ENCODE results near the gene DUSP9. TPM values are rescaled to one million over a fixed set of nuclear protein-coding genes. Genes with fewer than 3 reads are reported as not detected.

Gene DUSP9
- total RNA-seq, 3 donors from 2014 or later, result not detected

- ATAC-seq (no peak), DNase-seq (no peak)
- TF ChIP-seq CTCF (IDR thresholded peaks at IDR 0.05), result no peak
- H3K36me3 ChIP-seq (ENCODE audit: low read depth), result no peaks in the 10 kb centered on the region
- H3K9me3 ChIP-seq, result no peaks in the 10 kb centered on the region
- H3K4me1 ChIP-seq (ENCODE audit: low read depth), result no peaks in the 10 kb centered on the region
- intact Hi-C loops (cut with DNase I, micrococcal nuclease), result no loop called here
- no peak overlapping the region for H3K4me3 ChIP-seq
These were observed 6.8 kb upstream of the DUSP9 start for GRCh38 chrX:153640045-153640686.

GRCh38 chrX:153640736-153641575 lies 6.0 kb upstream of the DUSP9 start:
- Histone ChIP-seq H3K4me3 (no peak overlapping the region), H3K4me1 (ENCODE audit: low read depth) (no peaks in the 10 kb centered on the region), H3K36me3 (ENCODE audit: low read depth) (no peaks in the 10 kb centered on the region), H3K9me3 (no peaks in the 10 kb centered on the region)
- TF ChIP-seq CTCF (IDR thresholded peaks at IDR 0.05), result no peak
- intact Hi-C loops (cut with DNase I, micrococcal nuclease), result no loop called here
- DNase-seq (no peak), ATAC-seq (no peak)

GRCh38 chrX:153641627-153642026 lies 5.4 kb upstream of the DUSP9 start:
- Histone ChIP-seq H3K4me3 (no peak overlapping the region), H3K9me3 (no peaks in the 10 kb centered on the region), H3K4me1 (ENCODE audit: low read depth) (no peaks in the 10 kb centered on the region), H3K36me3 (ENCODE audit: low read depth) (no peaks in the 10 kb centered on the region)
- TF ChIP-seq CTCF (IDR thresholded peaks at IDR 0.05), result no peak
- no peak for DNase-seq
- no peak for ATAC-seq
- intact Hi-C loops (cut with DNase I, micrococcal nuclease), result no loop called here

- Histone ChIP-seq H3K4me1 (ENCODE audit: low read depth) (no peaks in the 10 kb centered on the region), H3K9me3 (no peaks in the 10 kb centered on the region), H3K4me3 (no peak overlapping the region), H3K36me3 (ENCODE audit: low read depth) (no peaks in the 10 kb centered on the region)
- ATAC-seq, result no peak
- no peak for DNase-seq
- TF ChIP-seq CTCF (IDR thresholded peaks at IDR 0.05), result no peak
- intact Hi-C loops (cut with DNase I, micrococcal nuclease), result no loop called here
These were observed 4.8 kb upstream of the DUSP9 start for GRCh38 chrX:153642051-153642654.

- DNase-seq, result peak in 1 of 3 donors; percentile 46
- no peaks in the 10 kb centered on the region for H3K4me1 ChIP-seq (ENCODE audit: low read depth)
- no peak for ATAC-seq
- no peaks in the 10 kb centered on the region for H3K9me3 ChIP-seq
- intact Hi-C loops (cut with DNase I, micrococcal nuclease), result no loop called here
- H3K4me3 ChIP-seq, result no peak overlapping the region
- no peak for TF ChIP-seq CTCF (IDR thresholded peaks at IDR 0.05)
- no peaks in the 10 kb centered on the region for H3K36me3 ChIP-seq (ENCODE audit: low read depth)
These were observed 4.2 kb upstream of the DUSP9 start for GRCh38 chrX:153642655-153643430.

Measured in mucosa of descending colon (tissue), 3 donors.